Mammary epithelial cell (primary cell): ENCODE measurements around the gene BLOC1S3.

Source experiments
- EZH2 ChIP-seq: IDR thresholded peaks from 2 replicates; pipeline ENCODE4 v1.6.1; 2012; ENCODE audit warnings: low read length, inconsistent platforms, borderline replicate concordance
- TF ChIP-seq, protein P1 (sequence below), 2 donors: IDR thresholded peaks in 1 of 2; conservative IDR thresholded peaks in 1 of 2; 2 replicates each; pipeline ENCODE4 v1.5.1; 2011 to 2012; ENCODE audit warnings: inconsistent platforms in 2 of 2, low read length in 2 of 2, mild to moderate bottlenecking in 2 of 2, control low read depth in 1 of 2, low read depth in 1 of 2; ENCODE audit not compliant: insufficient read depth in 1 of 2; ENCODE audit errors: extremely low read depth in 1 of 2

GRCh38 chr19:45162608-45163143 lies 15.9 kb upstream of the BLOC1S3 start:
- TF ChIP-seq, protein P1, sequence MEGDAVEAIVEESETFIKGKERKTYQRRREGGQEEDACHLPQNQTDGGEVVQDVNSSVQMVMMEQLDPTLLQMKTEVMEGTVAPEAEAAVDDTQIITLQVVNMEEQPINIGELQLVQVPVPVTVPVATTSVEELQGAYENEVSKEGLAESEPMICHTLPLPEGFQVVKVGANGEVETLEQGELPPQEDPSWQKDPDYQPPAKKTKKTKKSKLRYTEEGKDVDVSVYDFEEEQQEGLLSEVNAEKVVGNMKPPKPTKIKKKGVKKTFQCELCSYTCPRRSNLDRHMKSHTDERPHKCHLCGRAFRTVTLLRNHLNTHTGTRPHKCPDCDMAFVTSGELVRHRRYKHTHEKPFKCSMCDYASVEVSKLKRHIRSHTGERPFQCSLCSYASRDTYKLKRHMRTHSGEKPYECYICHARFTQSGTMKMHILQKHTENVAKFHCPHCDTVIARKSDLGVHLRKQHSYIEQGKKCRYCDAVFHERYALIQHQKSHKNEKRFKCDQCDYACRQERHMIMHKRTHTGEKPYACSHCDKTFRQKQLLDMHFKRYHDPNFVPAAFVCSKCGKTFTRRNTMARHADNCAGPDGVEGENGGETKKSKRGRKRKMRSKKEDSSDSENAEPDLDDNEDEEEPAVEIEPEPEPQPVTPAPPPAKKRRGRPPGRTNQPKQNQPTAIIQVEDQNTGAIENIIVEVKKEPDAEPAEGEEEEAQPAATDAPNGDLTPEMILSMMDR (conservative IDR thresholded peaks at IDR 0.05 in 1 of 2, IDR thresholded peaks at IDR 0.05 in 1 of 2; ENCODE audit: extremely low read depth in 1 of 2, insufficient read depth in 1 of 2, low read depth in 1 of 2, low read length in 2 of 2), result no peak
- TF ChIP-seq EZH2, result no peak
